Left lung (tissue), 10 donors: Measurements from ENCODE around the gene BARX1. TPM values are rescaled to one million over a fixed set of nuclear protein-coding genes. Genes with fewer than 3 reads are reported as not detected.

Experiments
- ATAC-seq: fragments of 200-7000 bp; cut with Tn5 transposase; one replicate; pipeline ENCODE4 v1.9.1; 2020; ENCODE audit warnings: moderate library complexity
- DNase-seq, 4 donors: peaks; one replicate each; pipeline ENCODE4 v3.0.0-alpha.2; 2013 to 2020
- H3K27ac ChIP-seq, 2 donors: fragments of 200-600 bp; sonication (generic) in 1 of 2; one replicate each; pipeline versions ENCODE4 v1.5.0 to v1.8.0; 2020 to 2021
- H3K27me3 ChIP-seq, 2 donors: fragments of 200-600 bp; sonication (generic) in 1 of 2; one replicate each; pipeline versions ENCODE4 v1.5.0 to v1.8.0; 2020 to 2021
- H3K36me3 ChIP-seq, 2 donors: fragments of 200-600 bp; sonication (generic) in 1 of 2; one replicate each; pipeline versions ENCODE4 v1.5.0 to v1.8.0; 2020 to 2021
- H3K4me1 ChIP-seq, 2 donors: fragments of 200-600 bp; one replicate each; pipeline ENCODE4 v1.8.0; 2021
- H3K4me3 ChIP-seq, 2 donors: fragments of 200-600 bp; sonication (generic) in 1 of 2; one replicate each; pipeline versions ENCODE4 v1.5.0 to v1.8.0; 2020 to 2021; ENCODE audit warnings: mild to moderate bottlenecking in 1 of 2
- H3K9me3 ChIP-seq, 2 donors: fragments of 200-600 bp; sonication (generic) in 1 of 2; one replicate each; pipeline versions ENCODE4 v1.5.0 to v1.8.0; 2020 to 2021
- intact Hi-C, 2 donors: fragments of 100-400 bp; cut with DNase I; formaldehyde crosslinking; loops; one replicate each; pipeline versions ENCODE4 v1.11.2 to v1.14.2; 2022
- polyA plus RNA-seq, 6 donors: library from polyadenylated mRNA; unstranded; fragments of 120-200 nt; gene quantifications; one replicate each; pipeline ENCODE4 v1.2.1, GENCODE V29; 2013; ENCODE audit not compliant: insufficient read length in 6 of 6
- total RNA-seq, 2 donors: library from RNA; stranded (reverse); fragmentation: NEBNext Ultra II Directional; extraction: Animal tissue kit (Norgen Biotek cat#: 25700); gene quantifications; one replicate each; pipeline ENCODE4 v1.2.1, GENCODE V29; 2021
- TF ChIP-seq, protein P1 (sequence below), 2 donors: fragments of 200-600 bp; sonication (generic) in 1 of 2; IDR thresholded peaks; one replicate each; pipeline versions ENCODE4 v1.5.0 to v1.8.0; 2021; ENCODE audit warnings: antibody characterized with exemption in 2 of 2
- donor health status: DM: no; HTN: yes; CAD: no.
- donor health status: DM: no; HTN: no; CAD: no.

The BARX1 gene
- total and polyA plus RNA-seq, 8 donors: not detected

DNA sequence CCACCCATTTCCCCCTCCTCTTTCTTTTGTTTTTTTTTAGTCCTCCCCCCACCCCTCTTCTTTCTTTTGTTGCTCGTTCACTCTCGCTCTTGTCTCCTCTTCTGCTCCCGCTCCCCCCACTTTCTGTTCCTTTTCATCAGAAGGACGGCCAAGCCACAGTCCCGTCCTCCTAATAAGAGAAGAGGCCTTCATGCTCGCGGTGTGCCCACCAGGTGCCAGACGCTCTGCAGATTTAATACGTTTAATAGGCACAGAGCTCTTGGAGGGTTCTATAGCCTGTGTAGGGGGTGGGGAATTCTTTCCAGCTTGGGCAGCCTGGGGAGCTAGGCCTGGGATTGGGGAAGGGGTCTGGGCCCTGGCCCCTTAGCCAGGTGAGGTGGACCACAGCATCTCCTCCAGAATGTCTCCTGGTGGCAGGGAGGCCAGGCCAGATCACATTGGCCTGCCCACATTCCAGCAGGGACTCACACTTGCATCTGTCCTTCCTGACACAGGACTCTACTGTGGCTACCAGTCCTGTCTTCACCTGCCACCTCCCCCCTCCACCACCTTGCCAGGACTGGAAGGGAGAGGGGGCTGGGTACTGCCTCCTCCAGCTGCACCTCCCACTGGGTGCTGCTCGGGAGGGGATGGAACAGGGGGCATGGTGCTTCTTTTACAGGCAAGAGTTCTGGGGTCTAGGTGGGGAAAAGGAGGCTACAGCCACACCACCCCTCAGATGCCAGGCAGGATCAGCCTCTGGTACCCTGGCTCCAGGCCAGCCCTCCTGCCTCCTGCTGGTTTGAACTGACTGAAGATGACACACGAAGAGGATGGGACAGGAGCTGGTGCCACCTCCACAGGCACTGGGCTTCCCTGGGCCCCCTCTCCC is 6.1 kb upstream of the BARX1 start:
- no peak for ATAC-seq
- intact Hi-C loops: loop anchor here in 1 of 2 donors (5.0 kb wide), 1 partner anchor 279 kb away; no protein-coding TSS in a partner anchor
- no peak overlapping the region for H3K4me3 ChIP-seq
- no peaks in the 10 kb centered on the region for H3K9me3 ChIP-seq
- H3K36me3 ChIP-seq: no peaks in the 10 kb centered on the region
- H3K27ac ChIP-seq: no peak overlapping the region
- TF ChIP-seq, protein P1, sequence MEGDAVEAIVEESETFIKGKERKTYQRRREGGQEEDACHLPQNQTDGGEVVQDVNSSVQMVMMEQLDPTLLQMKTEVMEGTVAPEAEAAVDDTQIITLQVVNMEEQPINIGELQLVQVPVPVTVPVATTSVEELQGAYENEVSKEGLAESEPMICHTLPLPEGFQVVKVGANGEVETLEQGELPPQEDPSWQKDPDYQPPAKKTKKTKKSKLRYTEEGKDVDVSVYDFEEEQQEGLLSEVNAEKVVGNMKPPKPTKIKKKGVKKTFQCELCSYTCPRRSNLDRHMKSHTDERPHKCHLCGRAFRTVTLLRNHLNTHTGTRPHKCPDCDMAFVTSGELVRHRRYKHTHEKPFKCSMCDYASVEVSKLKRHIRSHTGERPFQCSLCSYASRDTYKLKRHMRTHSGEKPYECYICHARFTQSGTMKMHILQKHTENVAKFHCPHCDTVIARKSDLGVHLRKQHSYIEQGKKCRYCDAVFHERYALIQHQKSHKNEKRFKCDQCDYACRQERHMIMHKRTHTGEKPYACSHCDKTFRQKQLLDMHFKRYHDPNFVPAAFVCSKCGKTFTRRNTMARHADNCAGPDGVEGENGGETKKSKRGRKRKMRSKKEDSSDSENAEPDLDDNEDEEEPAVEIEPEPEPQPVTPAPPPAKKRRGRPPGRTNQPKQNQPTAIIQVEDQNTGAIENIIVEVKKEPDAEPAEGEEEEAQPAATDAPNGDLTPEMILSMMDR (IDR thresholded peaks at IDR 0.05): no peak
- peaks cover 22 to 39% of the 10 kb centered on the region in 2 donors for H3K4me1 ChIP-seq
- H3K27me3 ChIP-seq: peaks cover 51 to 91% of the 10 kb centered on the region in 2 donors
- no peak for DNase-seq

DNA sequence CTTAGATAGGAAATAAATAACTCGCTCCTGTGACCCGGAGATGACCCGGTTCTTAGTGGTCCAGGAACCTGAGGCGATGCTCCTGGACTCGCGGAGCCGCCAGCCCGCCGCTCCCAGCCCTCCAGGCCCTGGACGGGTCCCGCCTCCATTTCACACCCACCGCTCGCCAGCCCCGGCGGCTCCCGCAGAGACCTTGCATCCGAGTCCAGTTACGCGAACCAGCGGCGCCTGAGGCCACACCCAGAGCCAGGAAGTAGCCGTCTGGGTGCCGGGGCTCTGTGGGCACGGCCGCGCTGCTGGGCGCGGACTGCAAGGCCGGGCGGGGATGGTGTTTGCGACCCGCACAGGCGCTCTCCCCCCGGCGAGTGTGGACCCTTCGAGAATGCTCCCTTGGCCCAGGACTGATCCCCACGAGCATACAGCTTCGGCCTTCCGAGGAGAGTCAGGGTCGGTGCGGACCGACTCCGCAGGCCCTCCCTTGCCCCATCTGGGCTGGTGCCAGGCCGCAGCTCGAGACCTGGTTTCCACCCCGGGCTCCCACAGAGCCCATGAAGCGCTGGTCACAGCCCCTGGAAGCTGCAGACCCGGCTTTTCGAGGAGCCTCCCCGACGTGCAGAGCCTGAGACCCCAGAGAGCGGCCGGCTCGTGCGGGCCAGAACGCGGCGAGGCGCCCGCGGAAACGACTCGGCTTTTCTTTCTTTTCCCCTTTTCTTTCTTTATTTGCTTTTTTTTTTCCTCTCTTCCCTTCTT is 5.2 kb upstream of the BARX1 start:
- Histone ChIP-seq H3K4me3 (no peak overlapping the region), H3K36me3 (no peaks in the 10 kb centered on the region), H3K9me3 (no peaks in the 10 kb centered on the region), H3K27ac (no peak overlapping the region), H3K4me1 (peaks cover 22 to 44% of the 10 kb centered on the region in 2 donors), H3K27me3 (peaks cover 59 to 97% of the 10 kb centered on the region in 2 donors)
- TF ChIP-seq, protein P1 (IDR thresholded peaks at IDR 0.05): no peak
- no peak for ATAC-seq
- intact Hi-C loops: loop anchor here in 1 of 2 donors (5.0 kb wide), 1 partner anchor 278 kb away; no protein-coding TSS in a partner anchor
- DNase-seq: no peak

DNA sequence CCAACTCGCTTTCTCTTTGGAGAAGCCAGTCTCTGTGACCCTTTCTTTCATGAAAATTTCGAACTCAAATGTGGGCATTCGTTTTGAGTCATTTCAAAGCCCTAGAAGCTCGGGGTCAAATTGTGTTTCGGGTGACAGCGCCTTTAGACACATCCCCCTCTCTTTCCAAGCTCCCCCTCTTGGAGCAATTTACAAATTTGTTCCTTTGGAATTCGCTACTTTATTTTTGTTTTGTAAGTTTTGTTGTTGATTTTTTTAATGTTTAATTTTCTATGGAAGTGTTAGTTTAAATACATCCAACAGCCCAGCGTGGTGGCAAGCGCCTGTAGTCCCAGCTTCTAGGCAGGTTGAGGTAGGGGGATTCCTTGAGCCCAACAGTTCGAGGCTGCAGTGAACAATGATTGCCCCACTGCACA is 4.6 kb upstream of the BARX1 start:
- H3K4me3 ChIP-seq: no peak overlapping the region
- peaks cover 22 to 46% of the 10 kb centered on the region in 2 donors for H3K4me1 ChIP-seq
- DNase-seq: no peak
- TF ChIP-seq, protein P1 (IDR thresholded peaks at IDR 0.05): no peak
- no peaks in the 10 kb centered on the region for H3K36me3 ChIP-seq
- peaks cover 61 to 95% of the 10 kb centered on the region in 2 donors for H3K27me3 ChIP-seq
- no peak overlapping the region for H3K27ac ChIP-seq
- intact Hi-C loops: loop anchor here in 1 of 2 donors (5.0 kb wide), 1 partner anchor 277 kb away; no protein-coding TSS in a partner anchor
- H3K9me3 ChIP-seq: no peaks in the 10 kb centered on the region
- no peak for ATAC-seq

DNA sequence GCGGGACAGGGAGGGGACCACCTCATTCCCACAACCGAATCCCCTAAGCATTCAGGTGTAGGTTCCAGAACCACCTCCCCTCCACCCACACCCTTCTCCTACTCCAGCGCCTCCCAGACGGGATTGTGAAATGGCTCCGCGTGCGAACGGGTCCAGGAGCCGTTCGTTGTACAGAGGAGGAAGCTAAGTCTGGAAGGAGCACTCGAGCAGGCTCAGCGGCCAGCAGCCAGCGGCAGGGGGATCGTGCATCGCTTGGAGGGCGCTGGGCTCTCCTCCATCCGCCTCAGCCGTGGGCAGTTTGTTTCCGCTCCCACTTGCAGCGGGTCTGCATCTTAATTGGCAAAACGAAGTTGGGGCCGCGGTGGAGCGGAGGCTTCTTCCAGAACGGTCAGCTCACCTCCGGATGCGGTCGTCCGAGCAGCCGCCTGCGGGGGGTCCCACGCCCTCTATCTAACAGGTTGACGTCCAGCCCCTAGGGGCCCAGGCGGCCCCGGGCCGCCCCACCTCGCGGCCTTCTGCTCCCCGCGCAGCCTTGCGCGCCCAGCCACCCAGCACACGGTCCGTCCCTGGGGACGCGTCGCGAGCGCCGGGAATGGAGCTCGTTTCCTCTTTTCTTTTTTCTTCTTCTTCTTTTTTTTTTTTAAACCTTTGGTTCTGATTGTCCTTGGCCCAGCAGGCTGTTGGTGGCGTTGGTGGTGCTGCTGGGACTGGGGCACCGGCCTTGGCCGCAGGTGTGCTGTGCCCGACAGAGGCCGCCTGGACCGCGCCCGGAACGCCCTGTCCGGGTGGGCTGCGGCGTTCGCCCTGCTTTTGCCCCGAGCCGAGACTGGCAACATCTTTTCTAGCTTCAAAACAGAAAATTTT is 3.9 kb upstream of the BARX1 start:
- TF ChIP-seq, protein P1 (IDR thresholded peaks at IDR 0.05): no peak
- Histone ChIP-seq H3K9me3 (no peaks in the 10 kb centered on the region), H3K36me3 (no peaks in the 10 kb centered on the region), H3K27me3 (peaks cover 68 to 95% of the 10 kb centered on the region in 2 donors), H3K4me3 (no peak overlapping the region), H3K4me1 (peaks cover 22 to 53% of the 10 kb centered on the region in 2 donors), H3K27ac (no peak overlapping the region)
- intact Hi-C loops: no loop called here
- peak in 2 of 4 donors; percentile 60 to 65 for DNase-seq
- ATAC-seq: peak; percentile 54
